ENCODE results near the gene CCDC201.

Gene CCDC201

DNA sequence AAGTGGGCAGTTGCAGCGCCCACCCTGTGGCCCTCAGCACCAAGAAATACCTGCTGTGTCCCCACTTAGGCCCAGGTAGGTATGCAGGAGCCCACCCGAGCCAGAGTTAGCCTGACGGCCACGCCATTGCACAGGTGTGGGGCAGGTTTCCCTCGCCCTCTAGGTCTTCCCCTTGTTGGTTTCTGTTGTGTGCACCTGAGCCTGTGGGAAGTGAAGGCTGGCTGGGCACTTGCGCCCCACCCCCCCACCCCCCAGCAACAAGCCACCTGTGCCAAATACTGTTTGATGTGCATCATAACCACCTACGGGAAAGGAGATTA, at the start of gene CCDC201:
Gene CCDC201, minus strand, starts transcription at position 48 of the 320 bp plus-strand sequence. CDS start 75 bp downstream, outside the sequence.
- no peak within 1 kb of the TSS for H3K4me3 ChIP-seq (ENCODE audit: low read depth, low read length)
- TF ChIP-seq, protein P1, sequence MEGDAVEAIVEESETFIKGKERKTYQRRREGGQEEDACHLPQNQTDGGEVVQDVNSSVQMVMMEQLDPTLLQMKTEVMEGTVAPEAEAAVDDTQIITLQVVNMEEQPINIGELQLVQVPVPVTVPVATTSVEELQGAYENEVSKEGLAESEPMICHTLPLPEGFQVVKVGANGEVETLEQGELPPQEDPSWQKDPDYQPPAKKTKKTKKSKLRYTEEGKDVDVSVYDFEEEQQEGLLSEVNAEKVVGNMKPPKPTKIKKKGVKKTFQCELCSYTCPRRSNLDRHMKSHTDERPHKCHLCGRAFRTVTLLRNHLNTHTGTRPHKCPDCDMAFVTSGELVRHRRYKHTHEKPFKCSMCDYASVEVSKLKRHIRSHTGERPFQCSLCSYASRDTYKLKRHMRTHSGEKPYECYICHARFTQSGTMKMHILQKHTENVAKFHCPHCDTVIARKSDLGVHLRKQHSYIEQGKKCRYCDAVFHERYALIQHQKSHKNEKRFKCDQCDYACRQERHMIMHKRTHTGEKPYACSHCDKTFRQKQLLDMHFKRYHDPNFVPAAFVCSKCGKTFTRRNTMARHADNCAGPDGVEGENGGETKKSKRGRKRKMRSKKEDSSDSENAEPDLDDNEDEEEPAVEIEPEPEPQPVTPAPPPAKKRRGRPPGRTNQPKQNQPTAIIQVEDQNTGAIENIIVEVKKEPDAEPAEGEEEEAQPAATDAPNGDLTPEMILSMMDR (IDR thresholded peaks at IDR 0.05; ENCODE audit: borderline replicate concordance, insufficient read depth, low read depth, low read length): no peak

GRCh38 chr7:45921699-45922519, 49.0 kb upstream of the CCDC201 start:
- no peak overlapping the region for H3K4me3 ChIP-seq (ENCODE audit: low read depth, low read length)

DNA sequence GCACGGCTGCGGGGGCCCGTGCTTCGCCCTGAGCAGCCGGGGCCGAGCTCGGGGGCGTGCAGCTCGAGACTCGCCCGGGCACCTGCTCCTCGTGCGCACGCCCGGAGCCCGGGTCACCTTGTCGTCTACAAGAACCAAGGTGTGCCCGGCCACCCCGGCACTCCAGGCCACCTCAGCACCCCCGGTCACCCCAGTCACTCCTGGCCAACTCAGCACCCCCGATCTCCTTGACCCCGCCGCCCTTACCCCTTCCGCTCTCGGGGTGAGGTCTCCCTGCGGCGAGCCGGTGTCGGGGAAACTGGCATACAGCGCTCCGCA, 48.5 kb upstream of the CCDC201 start:
- TF ChIP-seq, protein P1 (IDR thresholded peaks at IDR 0.05; ENCODE audit: borderline replicate concordance, insufficient read depth, low read depth, low read length): no peak

More at GRCh38 chr7:45921699-45922519, 49.0 kb upstream of the CCDC201 start:
- TF ChIP-seq, protein P1 (IDR thresholded peaks at IDR 0.05; ENCODE audit: borderline replicate concordance, insufficient read depth, low read depth, low read length): peak; percentile 64

GRCh38 chr7:45920502-45921380, 47.9 kb upstream of the CCDC201 start, which contains the start of gene IGFBP3:
Gene IGFBP3, minus strand, starts transcription at chr7:45921272. Its CDS starts 132 bp downstream, at chr7:45921140.
- TF ChIP-seq, protein P1 (IDR thresholded peaks at IDR 0.05; ENCODE audit: borderline replicate concordance, insufficient read depth, low read depth, low read length): no peak
- H3K4me3 ChIP-seq (ENCODE audit: low read depth, low read length): no peak within 1 kb of the TSS

More for the DNA sequence above, 48.5 kb upstream of the CCDC201 start:
- H3K4me3 ChIP-seq (ENCODE audit: low read depth, low read length): no peak overlapping the region

- H3K4me3 ChIP-seq (ENCODE audit: low read depth, low read length): no peak overlapping the region
- TF ChIP-seq, protein P1 (IDR thresholded peaks at IDR 0.05; ENCODE audit: borderline replicate concordance, insufficient read depth, low read depth, low read length): no peak
Observed at GRCh38 chr7:45919993-45920459, 47.1 kb upstream of the CCDC201 start.

DNA sequence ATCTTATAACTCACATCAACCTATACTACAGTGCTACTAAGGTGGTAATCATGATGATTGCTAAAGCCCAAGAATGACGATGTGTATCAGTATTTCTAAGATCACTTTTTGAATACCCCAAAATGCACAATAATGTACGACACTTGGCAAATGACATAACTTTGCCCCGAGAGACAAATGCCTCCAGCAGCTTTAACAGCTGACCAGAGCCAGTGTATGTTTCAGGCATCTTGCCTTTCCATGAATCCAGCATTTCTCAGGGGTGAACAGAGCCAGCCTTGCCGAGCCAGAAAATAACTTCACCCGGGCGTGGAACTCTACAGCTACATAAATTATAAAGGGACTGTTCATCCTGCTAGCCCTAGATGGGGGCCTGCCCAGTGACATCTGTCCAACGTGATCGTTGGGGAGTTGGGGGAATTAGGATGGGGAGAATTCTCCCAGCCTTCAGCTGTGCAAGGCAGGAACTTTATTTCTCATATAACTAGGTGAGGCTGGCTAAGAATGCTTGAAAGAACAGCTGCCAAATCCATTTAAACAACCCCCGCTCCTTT, 46.4 kb upstream of the CCDC201 start:
- no peak overlapping the region for H3K4me3 ChIP-seq (ENCODE audit: low read depth, low read length)
- TF ChIP-seq, protein P1 (IDR thresholded peaks at IDR 0.05; ENCODE audit: borderline replicate concordance, insufficient read depth, low read depth, low read length): no peak
